ENCODE data around the gene ZGPAT. TPM values are rescaled to one million over a fixed set of nuclear protein-coding genes. Genes with fewer than 3 reads are reported as not detected.

ZGPAT gene
- total RNA-seq, 1 donor: 14.0 TPM

GRCh38 chr20:63759377-63759901, 51.6 kb downstream of the ZGPAT start:
- H3K27me3 ChIP-seq (ENCODE audit: insufficient read depth, low read length): no peaks in the 10 kb centered on the region
- H3K9me3 ChIP-seq (ENCODE audit: low read depth, low read length): no peaks in the 10 kb centered on the region
- H3K4me1 ChIP-seq (ENCODE audit: insufficient read depth, low read length): peaks cover 5% of the 10 kb centered on the region

GRCh38 chr20:63765082-63765873, 57.4 kb downstream of the ZGPAT start:
- H3K9me3 ChIP-seq (ENCODE audit: low read depth, low read length): no peaks in the 10 kb centered on the region
- H3K4me3 ChIP-seq (ENCODE audit: low read length): no peak overlapping the region
- H3K27me3 ChIP-seq (ENCODE audit: insufficient read depth, low read length): no peaks in the 10 kb centered on the region
- H3K4me1 ChIP-seq (ENCODE audit: insufficient read depth, low read length): no peaks in the 10 kb centered on the region

More at GRCh38 chr20:63759377-63759901, 51.6 kb downstream of the ZGPAT start:
- no peak overlapping the region for H3K4me3 ChIP-seq (ENCODE audit: low read length)

- H3K9me3 ChIP-seq (ENCODE audit: low read depth, low read length): no peaks in the 10 kb centered on the region
- no peak overlapping the region for H3K4me3 ChIP-seq (ENCODE audit: low read length)
- H3K27me3 ChIP-seq (ENCODE audit: insufficient read depth, low read length): no peaks in the 10 kb centered on the region
- H3K4me1 ChIP-seq (ENCODE audit: insufficient read depth, low read length): no peaks in the 10 kb centered on the region
These were observed 58.1 kb downstream of the ZGPAT start for GRCh38 chr20:63765902-63766301.

- no peaks in the 10 kb centered on the region for H3K9me3 ChIP-seq (ENCODE audit: low read depth, low read length)
- H3K4me3 ChIP-seq (ENCODE audit: low read length): no peak overlapping the region
- H3K4me1 ChIP-seq (ENCODE audit: insufficient read depth, low read length): no peaks in the 10 kb centered on the region
- H3K27me3 ChIP-seq (ENCODE audit: insufficient read depth, low read length): no peaks in the 10 kb centered on the region
These were observed 59.0 kb downstream of the ZGPAT start for GRCh38 chr20:63766695-63767426.

- H3K27me3 ChIP-seq (ENCODE audit: insufficient read depth, low read length): no peaks in the 10 kb centered on the region
- H3K4me1 ChIP-seq (ENCODE audit: insufficient read depth, low read length): no peaks in the 10 kb centered on the region
- no peak overlapping the region for H3K4me3 ChIP-seq (ENCODE audit: low read length)
- H3K9me3 ChIP-seq (ENCODE audit: low read depth, low read length): no peaks in the 10 kb centered on the region
These were observed 59.6 kb downstream of the ZGPAT start for GRCh38 chr20:63767456-63767855.

GRCh38 chr20:63767886-63768285, 60.0 kb downstream of the ZGPAT start:
- Histone ChIP-seq H3K4me3 (ENCODE audit: low read length) (no peak overlapping the region), H3K9me3 (ENCODE audit: low read depth, low read length) (no peaks in the 10 kb centered on the region), H3K4me1 (ENCODE audit: insufficient read depth, low read length) (no peaks in the 10 kb centered on the region), H3K27me3 (ENCODE audit: insufficient read depth, low read length) (no peaks in the 10 kb centered on the region)

- Histone ChIP-seq H3K4me3 (ENCODE audit: low read length) (no peak overlapping the region), H3K9me3 (ENCODE audit: low read depth, low read length) (no peaks in the 10 kb centered on the region), H3K4me1 (ENCODE audit: insufficient read depth, low read length) (no peaks in the 10 kb centered on the region), H3K27me3 (ENCODE audit: insufficient read depth, low read length) (no peaks in the 10 kb centered on the region)
These were observed 61.0 kb downstream of the ZGPAT start for GRCh38 chr20:63768591-63769515.

GRCh38 chr20:63769891-63770474, 62.1 kb downstream of the ZGPAT start:
- no peak overlapping the region for H3K4me3 ChIP-seq (ENCODE audit: low read length)
- no peaks in the 10 kb centered on the region for H3K9me3 ChIP-seq (ENCODE audit: low read depth, low read length)
- H3K4me1 ChIP-seq (ENCODE audit: insufficient read depth, low read length): no peaks in the 10 kb centered on the region
- H3K27me3 ChIP-seq (ENCODE audit: insufficient read depth, low read length): no peaks in the 10 kb centered on the region

GRCh38 chr20:63771046-63771707, 63.3 kb downstream of the ZGPAT start:
- Histone ChIP-seq H3K4me3 (ENCODE audit: low read length) (no peak overlapping the region), H3K27me3 (ENCODE audit: insufficient read depth, low read length) (no peaks in the 10 kb centered on the region), H3K9me3 (ENCODE audit: low read depth, low read length) (no peaks in the 10 kb centered on the region), H3K4me1 (ENCODE audit: insufficient read depth, low read length) (no peaks in the 10 kb centered on the region)

GRCh38 chr20:63772781-63773518, 65.1 kb downstream of the ZGPAT start:
- H3K9me3 ChIP-seq (ENCODE audit: low read depth, low read length): no peaks in the 10 kb centered on the region
- no peaks in the 10 kb centered on the region for H3K4me1 ChIP-seq (ENCODE audit: insufficient read depth, low read length)
- no peak overlapping the region for H3K4me3 ChIP-seq (ENCODE audit: low read length)
- no peaks in the 10 kb centered on the region for H3K27me3 ChIP-seq (ENCODE audit: insufficient read depth, low read length)

- no peaks in the 10 kb centered on the region for H3K4me1 ChIP-seq (ENCODE audit: insufficient read depth, low read length)
- no peak overlapping the region for H3K4me3 ChIP-seq (ENCODE audit: low read length)
- H3K27me3 ChIP-seq (ENCODE audit: insufficient read depth, low read length): no peaks in the 10 kb centered on the region
- no peaks in the 10 kb centered on the region for H3K9me3 ChIP-seq (ENCODE audit: low read depth, low read length)
These were observed 65.9 kb downstream of the ZGPAT start for GRCh38 chr20:63773571-63774241.

- Histone ChIP-seq H3K4me1 (ENCODE audit: insufficient read depth, low read length) (no peaks in the 10 kb centered on the region), H3K4me3 (ENCODE audit: low read length) (no peak overlapping the region), H3K9me3 (ENCODE audit: low read depth, low read length) (no peaks in the 10 kb centered on the region), H3K27me3 (ENCODE audit: insufficient read depth, low read length) (no peaks in the 10 kb centered on the region)
These were observed 66.5 kb downstream of the ZGPAT start for GRCh38 chr20:63774306-63774705.
